SU-DHL-6 (cell line): Measurements from ENCODE around the gene HSDL1.

ENCODE experiments used
- H2AFZ ChIP-seq: fragments of 200-600 bp; sonication (generic); 2 replicates; pipeline ENCODE4 v1.6.1; 2014; ENCODE audit warnings: low read depth, mild to moderate bottlenecking, moderate library complexity, mixed read lengths, antibody characterized with exemption, low read length; ENCODE audit not compliant: severe bottlenecking
- H3F3A ChIP-seq: fragments of 200-600 bp; shearing (Covaris generic); 2 replicates; pipeline ENCODE4 v1.6.0; 2016; ENCODE audit warnings: antibody characterized with exemption, mild to moderate bottlenecking; ENCODE audit not compliant: insufficient read depth
- H3K27ac ChIP-seq: fragments of 200-600 bp; sonication (generic); 2 replicates; pipeline ENCODE4 v1.5.1; 2016; ENCODE audit warnings: low read depth, mild to moderate bottlenecking, low read length, moderate library complexity, mixed read lengths
- H3K27me3 ChIP-seq: fragments of 200-600 bp; sonication (generic), shearing (Covaris generic); 2 replicates; pipeline ENCODE4 v1.6.0; 2014; ENCODE audit warnings: mild to moderate bottlenecking, low read length
- H3K36me3 ChIP-seq: fragments of 200-600 bp; sonication (generic); 2 replicates; pipeline ENCODE4 v1.6.1; 2014; ENCODE audit warnings: mild to moderate bottlenecking, low read length, mixed read lengths
- H3K4me2 ChIP-seq: fragments of 300-600, 200-600 bp; shearing (Covaris generic), sonication (generic); 2 replicates; pipeline ENCODE4 v1.6.0; 2014; ENCODE audit warnings: low read length, low read depth, mild to moderate bottlenecking; ENCODE audit not compliant: poor library complexity, severe bottlenecking
- H3K4me3 ChIP-seq: fragments of 200-600 bp; sonication (generic); 2 replicates; pipeline ENCODE4 v1.5.1; 2014; ENCODE audit warnings: antibody characterized with exemption, low read length, mild to moderate bottlenecking, mixed read lengths; ENCODE audit not compliant: insufficient read depth, poor library complexity, severe bottlenecking
- H3K79me2 ChIP-seq: fragments of 200-600 bp; sonication (generic); 2 replicates; pipeline ENCODE4 v1.6.1; 2014; ENCODE audit warnings: mild to moderate bottlenecking, low read length, moderate library complexity; ENCODE audit not compliant: insufficient read depth
- H3K9ac ChIP-seq: fragments of 200-600 bp; sonication (generic); 2 replicates; pipeline ENCODE4 v1.7.0; 2014; ENCODE audit warnings: mild to moderate bottlenecking, low read length
- H3K9me2 ChIP-seq: fragments of 200-600 bp; sonication (generic); replicated peaks from 2 replicates; pipeline ENCODE4 v1.6.1; 2014; ENCODE audit warnings: low read length; ENCODE audit not compliant: insufficient read depth
- H3K9me3 ChIP-seq: fragments of 200-600 bp; sonication (generic); 2 replicates; pipeline ENCODE4 v1.6.1; 2014; ENCODE audit warnings: low read length, mixed read lengths; ENCODE audit not compliant: insufficient read depth
- H4K20me1 ChIP-seq: fragments of 200-600 bp; sonication (generic); 2 replicates; pipeline ENCODE4 v1.6.1; 2014; ENCODE audit warnings: low read depth, mild to moderate bottlenecking, antibody characterized with exemption, low read length, moderate library complexity, mixed read lengths
- CTCF ChIP-seq: fragments of 200-600 bp; sonication (generic); IDR thresholded peaks from one replicate; pipeline ENCODE4 v1.5.1; 2017; ENCODE audit warnings: antibody characterized with exemption, mild to moderate bottlenecking, low read length, moderate library complexity; ENCODE audit not compliant: insufficient read depth, poor library complexity, severe bottlenecking
- EZH2phosphoT487 ChIP-seq: fragments of 200-600 bp; sonication (generic), shearing (Covaris generic); conservative IDR thresholded peaks from 2 replicates; pipeline ENCODE4 v1.6.1; 2018; ENCODE audit warnings: mild to moderate bottlenecking, antibody characterized with exemption, low read length, moderate library complexity, mixed read lengths

HSDL1 gene

GRCh38 chr16:84175350-84176081 is 30.5 kb upstream of the HSDL1 start:
- H3K9me3 ChIP-seq, result no peaks in the 10 kb centered on the region
- H3K27me3 ChIP-seq, result no peaks in the 10 kb centered on the region
- no peaks in the 10 kb centered on the region for H3F3A ChIP-seq
- H3K79me2 ChIP-seq, result no peaks in the 10 kb centered on the region
- H3K4me2 ChIP-seq, result no peak overlapping the region
- H3K4me3 ChIP-seq, result no peak overlapping the region
- no peaks in the 10 kb centered on the region for H4K20me1 ChIP-seq
- H3K9ac ChIP-seq, result no peak overlapping the region
- no peaks in the 10 kb centered on the region for H3K36me3 ChIP-seq
- H3K9me2 ChIP-seq, result no peaks in the 10 kb centered on the region
- no peak overlapping the region for H3K27ac ChIP-seq
- H2AFZ ChIP-seq, result no peak overlapping the region
- TF ChIP-seq CTCF, result peak; percentile 82
- TF ChIP-seq EZH2phosphoT487, result no peak

- H3K27ac ChIP-seq, result no peak overlapping the region
- H3K9me3 ChIP-seq, result no peaks in the 10 kb centered on the region
- no peak overlapping the region for H2AFZ ChIP-seq
- no peak overlapping the region for H3K4me2 ChIP-seq
- H3K79me2 ChIP-seq, result no peaks in the 10 kb centered on the region
- no peak overlapping the region for H3K4me3 ChIP-seq
- TF ChIP-seq EZH2phosphoT487, result no peak
- TF ChIP-seq CTCF, result no peak
- H3F3A ChIP-seq, result no peaks in the 10 kb centered on the region
- no peaks in the 10 kb centered on the region for H3K27me3 ChIP-seq
- H3K36me3 ChIP-seq, result no peaks in the 10 kb centered on the region
- H3K9ac ChIP-seq, result no peak overlapping the region
- no peaks in the 10 kb centered on the region for H3K9me2 ChIP-seq
- no peaks in the 10 kb centered on the region for H4K20me1 ChIP-seq
These were observed 29.4 kb upstream of the HSDL1 start for GRCh38 chr16:84174396-84174795.

- Histone ChIP-seq H3K79me2 (no peaks in the 10 kb centered on the region), H3F3A (no peaks in the 10 kb centered on the region), H3K9me2 (no peaks in the 10 kb centered on the region), H3K4me3 (no peak overlapping the region), H3K27me3 (no peaks in the 10 kb centered on the region), H3K36me3 (no peaks in the 10 kb centered on the region), H3K27ac (no peak overlapping the region), H3K4me2 (no peak overlapping the region), H4K20me1 (no peaks in the 10 kb centered on the region), H2AFZ (no peak overlapping the region), H3K9ac (no peak overlapping the region), H3K9me3 (no peaks in the 10 kb centered on the region)
- TF ChIP-seq EZH2phosphoT487 (no peak), CTCF (no peak)
These were observed 24.9 kb upstream of the HSDL1 start for GRCh38 chr16:84169765-84170310.
